Inflammatory macrophage (primary cell): Measurements from ENCODE around the gene CCDC24.

ENCODE experiments used
- DNase-seq, 2 donors: peaks; one replicate each; pipeline ENCODE4 v3.0.0-alpha.2; 2020 to 2022

Gene CCDC24

GRCh38 chr1:43981135-43981491, 10.3 kb upstream of the CCDC24 start:
- no peak for DNase-seq

- DNase-seq: no peak
These were observed 9.8 kb upstream of the CCDC24 start for GRCh38 chr1:43981636-43982035.

GRCh38 chr1:43982241-43982640, 9.2 kb upstream of the CCDC24 start:
- DNase-seq: no peak

- DNase-seq: peak; percentile 52 to 53
These were observed 8.6 kb upstream of the CCDC24 start for GRCh38 chr1:43982808-43983207.

- no peak for DNase-seq
These were observed 8.0 kb upstream of the CCDC24 start for GRCh38 chr1:43983253-43983899.

GRCh38 chr1:43984855-43985254, 6.5 kb upstream of the CCDC24 start:
- no peak for DNase-seq

GRCh38 chr1:43985984-43986595, 5.3 kb upstream of the CCDC24 start:
- DNase-seq: no peak

- no peak for DNase-seq
These were observed 4.7 kb upstream of the CCDC24 start for GRCh38 chr1:43986712-43987111.

GRCh38 chr1:43987159-43987902, 4.1 kb upstream of the CCDC24 start:
- no peak for DNase-seq

- no peak for DNase-seq
These were observed 864 bp upstream of the CCDC24 start for GRCh38 chr1:43990271-43991199.

- no peak for DNase-seq
These were observed 261 bp upstream of the CCDC24 start for GRCh38 chr1:43991200-43991475.

- no peak for DNase-seq
These were observed 1.0 kb downstream of the CCDC24 start for GRCh38 chr1:43992232-43992995.

- DNase-seq: no peak
These were observed 2.0 kb downstream of the CCDC24 start for GRCh38 chr1:43993206-43993914.

- no peak for DNase-seq
These were observed 2.7 kb downstream of the CCDC24 start for GRCh38 chr1:43994071-43994470.

GRCh38 chr1:43994794-43995790, 3.7 kb downstream of the CCDC24 start:
- DNase-seq: peak; percentile 8 to 33

- DNase-seq: no peak
These were observed 4.8 kb downstream of the CCDC24 start for GRCh38 chr1:43995984-43996732.

- DNase-seq: no peak
These were observed 5.3 kb downstream of the CCDC24 start for GRCh38 chr1:43996733-43997115.

- DNase-seq: no peak
These were observed 6.0 kb downstream of the CCDC24 start for GRCh38 chr1:43997295-43997999.

GRCh38 chr1:43998000-43998378, 6.6 kb downstream of the CCDC24 start:
- no peak for DNase-seq
